ENCODE data around the gene PAPOLG.

GRCh38 chr2:60840880-60841279 lies 84.8 kb downstream of the PAPOLG start:
- no peak for TF ChIP-seq CTCF (IDR thresholded peaks at IDR 0.05)
- TF ChIP-seq EZH2 (IDR thresholded peaks at IDR 0.05), result no peak
